Right lobe of liver (tissue), 6 donors: Measurements from ENCODE around the gene SALL1. TPM values are rescaled to one million over a fixed set of nuclear protein-coding genes. Genes with fewer than 3 reads are reported as not detected.
A peak's percentile ranks its signal among the peaks of the same experiment; 100 is the strongest.

Source experiments
- ATAC-seq, 4 donors: fragments of 200-7000 bp; cut with Tn5 transposase; one replicate each; pipeline ENCODE4 v1.9.1; 2020; ENCODE audit warnings: mild to moderate bottlenecking in 4 of 4, moderate library complexity in 4 of 4
- DNase-seq, 3 donors: peaks; one replicate each; pipeline ENCODE4 v3.0.0-alpha.2; 2020
- H3K27ac ChIP-seq, 3 donors: fragments of 200-600 bp; one replicate each; pipeline ENCODE4 v1.8.0; 2022
- H3K27me3 ChIP-seq, 2 donors: fragments of 200-600 bp; one replicate each; pipeline ENCODE4 v1.8.0; 2022
- H3K36me3 ChIP-seq, 4 donors: fragments of 200-600 bp; sonication (generic) in 1 of 4; one replicate each; pipeline versions ENCODE4 v1.5.1 to v1.8.0; 2017 to 2022; ENCODE audit warnings: control low read depth in 1 of 4
- H3K4me1 ChIP-seq, 4 donors: fragments of 200-600 bp; sonication (generic) in 1 of 4; one replicate each; pipeline versions ENCODE4 v1.5.1 to v1.8.0; 2017 to 2022; ENCODE audit warnings: control low read depth in 1 of 4
- H3K4me3 ChIP-seq, 3 donors: fragments of 200-600 bp; one replicate each; pipeline ENCODE4 v1.8.0; 2022
- H3K9me3 ChIP-seq, 4 donors: fragments of 200-600 bp; sonication (generic) in 1 of 4; one replicate each; pipeline versions ENCODE4 v1.5.1 to v1.8.0; 2017 to 2022; ENCODE audit warnings: control low read depth in 1 of 4
- CTCF ChIP-seq, 4 donors: fragments of 200-600 bp in 3 of 4; fragments of 450-650 bp in 1 of 4; IDR thresholded peaks; one replicate each; pipeline versions ENCODE4 v1.5.1 to v1.8.0; 2016 to 2022; ENCODE audit warnings: antibody characterized with exemption in 4 of 4, mild to moderate bottlenecking in 2 of 4
- POLR2A ChIP-seq: fragments of 450-650 bp; IDR thresholded peaks from one replicate; pipeline ENCODE4 v1.6.1; 2017; ENCODE audit warnings: antibody characterized with exemption, mild to moderate bottlenecking
- WGBS: methylation state at CpG from one replicate; pipeline ENCODE4 v1.1.6; 2018; ENCODE audit warnings: low coverage, low lambda C conversion rate; ENCODE audit not compliant: insufficient coverage; ENCODE audit errors: missing lambda C conversion rate; 5-methylcytosine and 5-hydroxymethylcytosine counted together
- intact Hi-C, 2 donors: fragments of 100-400 bp; cut with DNase I; formaldehyde crosslinking; loops; one replicate each; pipeline versions ENCODE4 v1.11.2 to v1.14.1; 2022
- total RNA-seq, 6 experiments: library from RNA; depleted of rRNA in 2 of 6; stranded (reverse); fragments of >200 nt in 2 of 6; fragmentation: NEBNext Ultra II Directional in 3 of 6; extraction: Animal tissue kit (Norgen Biotek cat#: 25700) in 3 of 6; gene quantifications; one replicate each; pipeline versions ENCODE4 v1.1.0 to v1.2.4, GENCODE V29; 2016 to 2023
- donor health status: DM: no; HTN: yes; CAD: no.
- donor health status: DM: no; HTN: no; CAD: no.
- donor health status: DM: no; HTN: no; CAD: no.
- donor health status: DM: no; HTN: yes; CAD: no.
- donor health status: DM: no; HTN: yes; CAD: no.

Gene SALL1
- total RNA-seq, 6 experiments from 2014 or later, result 22.9 to 30.1 (median 26.4) TPM

- Histone ChIP-seq H3K27ac (peak overlapping the region in 1 of 3 donors; percentile 19), H3K27me3 (no peaks in the 10 kb centered on the region), H3K4me1 (peaks cover 0 to 54% (median 13%) of the 10 kb centered on the region in 4 donors), H3K36me3 (peaks cover 0 to 29% (median 17%) of the 10 kb centered on the region in 4 donors), H3K4me3 (no peak overlapping the region), H3K9me3 (no peaks in the 10 kb centered on the region)
- intact Hi-C loops, result no loop called here
- ATAC-seq (no peak), DNase-seq (no peak)
- no peak for TF ChIP-seq POLR2A
- TF ChIP-seq CTCF (IDR thresholded peaks at IDR 0.05), result no peak
- WGBS, result 18% methylated on average over 5 of the region's 5 CpGs
Observed at GRCh38 chr16:51143196-51143977, 7.7 kb downstream of the SALL1 start.

- H3K4me1 ChIP-seq, result peaks cover 0 to 62% (median 21%) of the 10 kb centered on the region in 4 donors
- H3K27ac ChIP-seq, result no peak overlapping the region
- no peak overlapping the region for H3K4me3 ChIP-seq
- no peak for TF ChIP-seq POLR2A
- no peak for TF ChIP-seq CTCF (IDR thresholded peaks at IDR 0.05)
- no peak for ATAC-seq
- peaks cover 0 to 31% (median 19%) of the 10 kb centered on the region in 4 donors for H3K36me3 ChIP-seq
- WGBS, result 92% methylated on average over 7 of the region's 21 CpGs
- H3K9me3 ChIP-seq, result no peaks in the 10 kb centered on the region
- H3K27me3 ChIP-seq, result no peaks in the 10 kb centered on the region
- DNase-seq, result no peak
- intact Hi-C loops, result no loop called here
Observed at GRCh38 chr16:51141541-51141940, 9.5 kb downstream of the SALL1 start.

- Histone ChIP-seq H3K4me1 (peaks cover 0 to 63% (median 21%) of the 10 kb centered on the region in 4 donors), H3K9me3 (no peaks in the 10 kb centered on the region), H3K4me3 (no peak overlapping the region), H3K27me3 (no peaks in the 10 kb centered on the region), H3K27ac (no peak overlapping the region), H3K36me3 (peaks cover 0 to 35% (median 19%) of the 10 kb centered on the region in 4 donors)
- TF ChIP-seq POLR2A (no peak), CTCF (IDR thresholded peaks at IDR 0.05) (no peak)
- intact Hi-C loops, result no loop called here
- WGBS, result 83% methylated on average over 8 of the region's 9 CpGs
- DNase-seq (no peak), ATAC-seq (no peak)
Observed at GRCh38 chr16:51141106-51141505, 10.0 kb downstream of the SALL1 start.

GRCh38 chr16:51140112-51140511 lies 11.0 kb downstream of the SALL1 start:
- Histone ChIP-seq H3K27me3 (no peaks in the 10 kb centered on the region), H3K4me1 (peaks cover 0 to 57% (median 21%) of the 10 kb centered on the region in 4 donors), H3K9me3 (no peaks in the 10 kb centered on the region), H3K36me3 (peaks cover 0 to 39% (median 19%) of the 10 kb centered on the region in 4 donors), H3K27ac (no peak overlapping the region), H3K4me3 (no peak overlapping the region)
- no peak for TF ChIP-seq POLR2A
- no peak for TF ChIP-seq CTCF (IDR thresholded peaks at IDR 0.05)
- 70% methylated on average over 2 of the region's 15 CpGs for WGBS
- ATAC-seq, result no peak
- no peak for DNase-seq
- intact Hi-C loops, result no loop called here
